Activated gamma-delta T cell (primary cell): ENCODE data around the gene CRABP1.

Experiments
- DNase-seq: peaks from one replicate; lab custom pipeline; 2025; lab: John Stamatoyannopoulos, UW

The CRABP1 gene

DNA sequence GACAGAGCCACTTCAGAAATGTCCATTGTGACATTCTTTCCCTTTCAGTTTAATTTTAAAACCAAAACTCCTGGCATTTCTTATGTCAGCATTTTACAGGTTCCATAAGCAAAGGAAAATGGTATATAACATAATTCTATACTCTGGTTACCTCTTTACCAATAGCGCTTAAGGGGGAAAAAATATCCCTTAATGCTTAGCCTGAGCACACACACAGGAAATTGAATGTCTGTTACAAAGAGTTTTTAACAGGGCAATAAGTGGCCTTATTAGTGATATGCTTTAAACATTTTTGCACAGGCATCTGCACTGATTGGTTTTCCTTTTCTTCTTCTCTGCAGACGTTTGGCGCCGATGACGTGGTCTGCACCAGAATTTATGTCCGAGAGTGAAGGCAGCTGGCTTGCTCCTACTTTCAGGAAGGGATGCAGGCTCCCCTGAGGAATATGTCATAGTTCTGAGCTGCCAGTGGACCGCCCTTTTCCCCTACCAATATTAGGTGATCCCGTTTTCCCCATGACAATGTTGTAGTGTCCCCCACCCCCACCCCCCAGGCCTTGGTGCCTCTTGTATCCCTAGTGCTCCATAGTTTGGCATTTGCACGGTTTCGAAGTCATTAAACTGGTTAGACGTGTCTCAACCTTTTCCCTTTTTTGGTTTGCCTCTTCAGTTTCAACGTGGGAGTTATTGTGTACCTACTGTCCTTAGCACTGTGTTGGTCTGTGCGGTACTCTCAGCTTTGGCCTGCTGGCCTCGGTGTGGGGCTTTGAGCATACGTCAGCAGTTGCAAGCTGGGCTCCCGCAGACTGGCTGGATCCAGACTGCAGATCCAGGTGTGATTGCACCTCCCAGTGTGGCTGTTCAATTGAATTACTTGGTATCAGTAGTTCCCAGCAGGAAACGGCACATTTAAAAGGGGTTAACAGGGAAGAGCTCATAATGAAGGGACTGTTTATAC lies 7.7 kb downstream of the CRABP1 start:
- DNase-seq, result no peak

GRCh38 chr15:78350058-78350457 lies 9.9 kb downstream of the CRABP1 start:
- no peak for DNase-seq

DNA sequence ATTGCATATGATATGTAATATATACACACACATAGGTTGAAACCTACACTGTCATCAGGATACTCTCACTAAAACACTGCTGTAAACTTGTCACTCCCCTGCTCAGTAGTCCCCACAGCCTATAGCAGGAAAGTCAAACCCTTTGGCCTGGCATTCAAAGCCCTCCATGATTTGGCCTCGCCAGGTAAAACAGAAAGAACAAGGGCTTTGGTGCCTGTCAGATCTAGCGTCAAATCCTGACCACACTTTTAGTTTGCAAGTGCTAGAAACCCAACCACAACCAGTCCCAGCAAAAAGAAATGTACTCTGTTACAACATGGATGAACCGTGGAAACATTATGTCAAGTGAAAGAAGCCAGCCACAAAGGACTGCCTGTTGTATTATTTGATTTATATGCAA lies 11.4 kb downstream of the CRABP1 start:
- DNase-seq, result no peak

DNA sequence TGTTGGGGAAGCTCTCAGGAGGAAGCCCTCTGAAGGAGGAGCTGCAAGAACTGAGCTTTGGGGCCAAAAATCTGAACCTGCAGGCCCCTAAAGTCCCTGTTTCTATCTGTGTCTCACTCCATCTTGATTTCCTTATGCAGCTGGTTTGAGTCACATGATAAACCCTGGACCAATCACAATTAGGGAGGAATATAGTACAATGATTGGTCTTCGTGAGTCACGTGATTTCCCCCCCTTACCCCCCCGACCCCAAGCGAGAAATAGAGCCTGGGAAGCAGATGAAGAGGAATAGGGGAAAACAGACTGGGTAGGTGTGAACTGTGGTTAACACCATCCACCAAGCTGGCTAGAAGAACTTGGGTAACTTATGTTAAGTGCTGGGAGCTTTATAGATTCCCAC lies 12.9 kb downstream of the CRABP1 start:
- no peak for DNase-seq

DNA sequence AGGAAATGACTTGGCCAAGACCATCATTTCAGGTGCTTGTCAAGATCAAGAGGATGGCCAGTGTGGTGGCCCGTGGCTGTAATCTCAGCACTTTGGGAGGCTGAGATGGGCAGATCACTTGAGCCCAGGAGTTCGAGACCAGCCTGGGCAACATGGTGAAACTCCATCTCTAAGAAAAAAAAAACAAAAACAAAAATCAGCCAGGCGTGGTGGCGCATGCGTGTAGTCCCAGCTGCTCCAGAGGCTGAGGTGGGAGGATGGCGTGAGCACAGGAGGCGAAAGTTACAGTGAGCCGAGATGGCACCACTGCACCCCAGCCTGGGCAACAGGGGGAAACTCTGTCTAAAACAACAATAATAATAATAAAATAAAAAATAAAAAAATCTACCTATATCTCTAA lies 15.0 kb downstream of the CRABP1 start:
- no peak for DNase-seq

GRCh38 chr15:78358102-78358870 lies 18.1 kb downstream of the CRABP1 start:
- DNase-seq, result no peak

DNA sequence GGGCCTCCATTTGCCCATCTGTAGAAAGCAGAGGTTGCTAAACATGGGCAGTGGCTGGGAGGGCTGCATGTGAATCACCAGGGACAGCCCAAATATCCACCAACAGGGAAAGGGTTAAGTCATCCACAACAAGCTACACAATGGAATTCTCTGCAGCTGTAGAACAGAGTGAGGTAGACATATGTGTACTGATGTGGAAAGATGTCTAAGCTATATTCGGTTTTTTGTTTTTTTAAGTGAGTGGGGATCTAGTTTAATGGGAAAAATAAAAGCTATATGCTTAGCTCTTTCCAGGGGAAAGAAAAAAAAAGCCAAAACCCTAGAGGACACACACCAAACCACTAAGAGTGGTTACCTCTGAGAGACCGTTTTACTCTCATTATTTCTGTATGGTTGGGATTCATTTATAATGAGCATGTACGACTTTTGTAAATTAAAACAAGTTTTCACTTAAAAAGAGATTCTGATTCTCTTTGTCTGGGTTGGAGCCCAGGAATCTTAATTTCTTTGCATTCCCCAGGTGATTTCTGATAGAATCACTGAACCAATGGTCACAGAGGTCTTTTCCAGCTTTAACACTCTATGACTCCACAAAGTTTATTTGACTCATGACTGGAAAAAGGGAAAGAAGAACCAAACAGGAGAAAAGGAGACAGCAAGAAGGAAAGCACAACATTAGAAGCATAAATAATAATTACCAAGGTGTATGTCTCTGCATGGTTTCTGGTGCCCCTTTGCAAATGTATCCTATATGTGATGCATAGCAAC lies 19.1 kb downstream of the CRABP1 start:
- no peak for DNase-seq

GRCh38 chr15:78360367-78360801 lies 20.2 kb downstream of the CRABP1 start:
- DNase-seq, result no peak

GRCh38 chr15:78360958-78361718 lies 21.0 kb downstream of the CRABP1 start:
- no peak for DNase-seq

DNA sequence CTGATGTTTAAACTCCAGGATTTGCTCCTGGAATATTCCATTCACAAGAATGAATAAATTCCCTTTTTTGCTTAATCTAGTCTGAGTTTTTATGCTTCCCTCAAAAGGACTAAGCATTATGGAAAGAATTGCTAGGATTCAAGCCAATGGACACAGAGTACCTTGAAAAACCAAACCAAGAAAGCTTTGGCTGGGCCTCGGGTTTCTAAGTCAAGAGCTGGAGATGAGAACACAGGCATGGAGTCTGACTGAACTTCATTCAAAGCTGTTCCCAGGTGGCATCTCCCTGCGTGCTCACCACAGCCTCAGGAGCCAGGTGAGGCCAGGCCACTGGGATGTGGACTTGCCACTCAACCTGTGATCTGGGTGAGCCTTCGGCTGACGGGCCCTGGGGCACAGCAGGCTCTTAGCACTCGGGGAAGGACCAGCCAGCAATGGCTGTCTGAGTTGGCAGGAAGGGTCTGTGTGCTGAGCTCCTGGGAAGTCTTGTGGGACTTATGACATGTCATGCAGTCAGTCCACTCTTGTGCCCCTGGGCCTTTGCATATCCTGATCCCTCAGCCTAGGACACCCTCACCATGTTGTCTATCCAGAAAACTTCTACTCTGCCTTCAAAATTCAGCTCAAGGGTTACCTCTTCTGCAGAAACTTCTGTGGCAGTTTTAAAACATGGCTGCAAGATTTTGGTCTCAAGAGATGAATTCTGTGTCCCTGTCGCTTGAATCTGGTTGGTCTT lies 21.8 kb downstream of the CRABP1 start:
- DNase-seq, result no peak

DNA sequence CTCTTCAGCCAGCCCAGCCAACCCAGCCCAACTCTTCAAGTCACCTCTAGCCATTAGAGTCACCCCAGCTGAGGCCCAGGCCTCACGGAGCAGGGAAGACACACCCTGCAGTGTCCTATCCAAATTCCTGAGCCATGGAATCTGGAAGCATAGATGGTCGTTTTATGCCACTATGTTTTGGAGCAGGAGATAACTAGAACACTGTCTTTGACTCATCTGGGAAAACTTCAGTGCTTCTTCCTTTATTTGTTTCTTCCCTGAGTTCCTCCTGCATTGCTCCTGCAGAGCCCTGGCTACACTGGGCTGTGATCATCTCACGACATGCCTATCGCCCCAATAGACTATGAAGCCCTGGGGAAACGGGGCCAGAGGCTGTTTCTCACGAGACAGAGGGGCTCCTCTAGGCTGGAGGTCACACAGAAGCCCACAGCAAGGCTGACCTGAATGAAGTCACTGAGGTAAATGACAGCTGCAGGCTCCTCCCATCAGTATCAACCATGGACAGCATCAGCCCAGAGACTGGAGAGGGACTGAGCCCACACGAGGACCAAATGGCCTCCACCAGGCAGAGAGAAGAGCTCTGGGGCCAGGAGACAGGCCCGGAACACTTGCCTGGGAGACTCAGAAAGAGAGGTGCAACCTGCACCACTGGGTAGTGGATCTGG lies 22.7 kb downstream of the CRABP1 start:
- DNase-seq, result no peak

DNA sequence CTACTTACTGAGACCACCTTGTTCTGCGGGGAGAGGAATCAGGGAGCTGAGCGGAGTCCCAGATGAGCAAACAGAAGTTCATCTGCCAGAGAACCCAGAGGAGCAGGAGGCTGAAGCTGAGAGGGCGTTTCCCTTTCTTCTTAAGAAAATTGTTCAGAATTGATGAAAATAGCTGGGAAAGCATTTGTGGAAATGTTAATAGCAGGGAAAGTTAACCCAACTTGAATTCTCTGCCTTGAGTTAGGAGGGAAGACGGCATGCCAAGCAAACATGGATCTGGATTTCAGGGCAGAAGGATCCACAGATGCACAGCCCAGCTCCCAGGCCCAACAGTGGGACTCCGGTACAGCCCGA lies 23.2 kb downstream of the CRABP1 start:
- no peak for DNase-seq

GRCh38 chr15:78364233-78364632 lies 24.1 kb downstream of the CRABP1 start:
- DNase-seq, result no peak

GRCh38 chr15:78365917-78366316 lies 25.8 kb downstream of the CRABP1 start:
- DNase-seq, result no peak

DNA sequence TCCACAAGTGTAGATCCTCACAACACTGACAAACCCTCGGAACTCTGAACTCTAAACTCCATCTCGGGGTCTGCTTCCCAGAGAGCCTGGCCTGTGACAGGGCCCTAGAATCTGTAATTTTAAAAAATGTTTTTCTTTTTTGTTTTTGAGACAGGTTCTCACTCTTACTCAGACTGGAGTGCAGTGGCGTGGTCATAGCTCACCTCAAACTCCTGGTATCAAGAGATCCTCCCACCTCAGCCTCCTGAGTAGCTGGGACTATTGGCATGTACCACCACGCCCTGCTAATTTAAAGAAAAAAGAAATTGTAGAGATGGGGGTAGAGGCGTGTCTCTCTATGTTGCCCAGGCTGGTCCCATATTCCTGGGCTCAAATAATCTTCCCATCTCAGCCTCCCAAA lies 26.2 kb downstream of the CRABP1 start:
- no peak for DNase-seq

DNA sequence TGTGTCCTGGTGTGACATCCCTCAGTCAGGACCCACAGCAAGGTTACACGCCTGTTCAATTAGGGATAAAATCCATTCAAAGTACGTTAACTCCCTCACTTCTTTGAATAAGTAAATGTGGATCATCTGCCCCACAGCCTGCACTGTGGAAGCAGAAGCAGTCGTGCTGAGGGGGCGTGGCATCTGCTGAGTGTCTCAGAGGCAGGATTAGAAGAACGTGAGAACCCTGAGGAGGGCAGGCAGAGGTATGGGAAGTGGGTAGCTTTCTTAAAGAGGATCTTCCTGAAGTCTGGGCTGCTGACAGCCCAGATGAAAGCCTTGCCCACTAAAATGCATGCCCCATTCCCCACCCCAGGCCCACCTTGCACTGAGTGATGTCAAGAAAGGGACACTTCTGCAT lies 28.5 kb downstream of the CRABP1 start:
- no peak for DNase-seq

DNA sequence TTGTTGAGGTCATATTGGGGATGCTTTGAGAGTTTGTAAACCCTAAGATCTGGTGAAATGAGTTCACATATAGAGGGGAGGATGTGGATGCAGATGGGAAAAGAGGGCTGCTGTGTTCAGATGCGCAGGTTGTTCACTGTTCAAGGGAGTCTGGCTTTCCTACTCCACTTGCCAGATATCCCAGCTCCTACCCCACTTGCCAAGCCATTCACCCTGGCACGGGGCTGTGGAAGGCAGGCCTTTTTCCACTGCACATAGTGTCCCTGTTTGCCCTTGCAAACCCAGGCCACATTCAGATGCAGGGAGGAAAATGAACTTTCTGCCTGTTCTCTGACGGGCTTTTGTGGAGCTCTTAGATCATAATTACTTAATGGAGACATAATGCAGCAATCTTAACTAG lies 29.0 kb downstream of the CRABP1 start:
- DNase-seq, result no peak

- DNase-seq, result no peak
Observed at GRCh38 chr15:78370013-78370412, 29.9 kb downstream of the CRABP1 start.

GRCh38 chr15:78372880-78373279 lies 32.7 kb downstream of the CRABP1 start:
- DNase-seq, result no peak
